Stimulated activated CD8-positive, alpha-beta memory T cell treated with anti-CD3 and anti-CD28 coated beads, Interleukin-4, amount 100 ng/mL, for 4 hours (primary cell): Measurements from ENCODE around the gene CALY.

Experiments
- DNase-seq, 2 donors: peaks; one replicate each; pipeline ENCODE4 v3.0.0-alpha.2; 2020; ENCODE audit warnings: low read depth in 2 of 2, low spot score in 1 of 2

CALY gene

DNA sequence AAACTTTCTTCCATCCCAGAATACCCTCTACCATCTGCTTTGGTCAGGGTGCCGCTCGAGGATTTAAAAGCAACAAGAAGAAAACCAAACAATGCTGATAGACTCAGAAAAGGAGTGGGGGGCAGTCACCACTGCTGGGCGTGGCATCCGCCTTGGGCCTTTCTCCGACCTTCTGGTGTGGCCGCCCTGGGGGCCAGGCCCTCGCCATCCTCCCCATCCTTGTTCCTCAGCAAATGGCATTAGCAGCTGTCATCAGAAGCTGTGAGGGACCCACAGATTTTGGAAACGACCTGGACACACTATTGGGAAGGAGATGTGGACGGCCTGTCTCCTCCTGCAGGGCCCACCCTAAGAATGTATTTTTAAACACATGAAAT lies 23.9 kb downstream of the CALY start:
- no peak for DNase-seq

DNA sequence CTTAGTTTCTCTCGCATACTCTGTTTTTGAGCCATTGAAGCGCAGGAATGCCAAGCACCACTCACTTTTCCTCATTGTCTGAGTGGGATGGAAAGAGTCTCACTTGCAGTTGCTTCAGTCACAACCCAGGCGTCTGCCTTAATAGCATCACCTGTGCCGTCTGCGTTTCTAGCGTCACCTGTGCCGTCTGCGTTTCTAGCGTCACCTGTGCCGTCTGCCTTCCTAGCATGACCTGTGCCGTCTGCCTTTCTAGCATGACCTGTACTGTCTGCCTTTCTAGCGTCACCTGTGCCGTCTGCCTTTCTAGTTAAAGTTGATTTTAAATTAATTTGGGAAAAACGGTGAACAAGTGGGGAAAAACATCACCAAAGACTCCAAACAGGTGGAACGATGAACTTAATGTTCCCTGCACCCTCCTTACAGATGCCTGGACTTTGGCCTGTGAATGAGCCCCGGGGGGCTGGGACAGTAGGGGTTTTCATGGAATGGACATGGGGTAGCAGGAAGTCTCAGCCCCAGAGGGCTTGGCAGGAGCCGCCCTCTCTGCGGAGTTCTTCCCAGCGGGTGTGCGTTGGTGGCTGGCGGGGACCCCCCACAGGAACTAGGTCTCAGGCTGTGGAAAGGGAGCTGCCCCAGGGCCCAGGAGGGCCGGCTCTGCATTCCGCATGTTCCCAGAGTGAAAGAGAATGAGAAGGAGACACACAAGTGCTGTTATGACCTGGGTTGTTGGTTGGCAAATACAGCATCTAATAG lies 24.5 kb downstream of the CALY start:
- no peak for DNase-seq

- no peak for DNase-seq
Measured at GRCh38 chr10:133311570-133311969, 25.1 kb downstream of the CALY start.

DNA sequence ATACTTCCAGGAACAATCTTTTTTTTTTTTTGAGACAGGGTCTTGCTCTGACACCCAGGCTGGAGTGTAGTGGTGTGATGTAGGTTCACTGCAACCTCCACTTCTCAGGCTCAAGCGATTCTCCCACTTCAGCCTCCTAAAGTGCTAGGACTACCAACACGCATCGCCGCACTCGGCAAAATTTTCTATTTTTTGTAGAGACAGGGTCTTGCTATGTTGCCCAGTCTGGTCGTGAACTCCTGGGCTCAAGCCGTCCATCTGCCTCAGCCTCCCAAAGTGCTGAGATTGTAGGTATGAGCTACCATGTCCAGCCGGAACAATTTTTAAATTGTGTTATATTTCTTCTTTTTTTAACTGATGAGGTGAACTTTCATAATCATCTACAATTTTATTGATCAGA lies 25.9 kb downstream of the CALY start:
- no peak for DNase-seq

DNA sequence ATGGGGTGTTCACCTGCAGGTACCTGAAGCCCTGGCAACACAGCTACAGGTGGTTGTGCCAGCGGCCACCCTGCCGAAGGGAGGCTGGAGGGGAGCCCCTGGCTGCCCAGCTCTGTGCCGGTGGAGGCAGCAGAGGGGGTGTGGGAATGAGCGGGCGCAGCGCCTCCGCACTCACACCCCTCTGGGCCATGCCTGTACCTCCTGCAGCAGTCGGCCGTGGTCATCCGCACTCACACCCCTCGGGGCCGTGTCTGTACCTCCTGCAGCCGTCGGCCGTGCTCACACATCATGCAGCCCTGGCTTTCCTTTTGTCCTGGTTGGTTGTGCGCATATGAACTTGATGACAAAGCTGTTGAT lies 26.3 kb downstream of the CALY start:
- DNase-seq, result no peak

DNA sequence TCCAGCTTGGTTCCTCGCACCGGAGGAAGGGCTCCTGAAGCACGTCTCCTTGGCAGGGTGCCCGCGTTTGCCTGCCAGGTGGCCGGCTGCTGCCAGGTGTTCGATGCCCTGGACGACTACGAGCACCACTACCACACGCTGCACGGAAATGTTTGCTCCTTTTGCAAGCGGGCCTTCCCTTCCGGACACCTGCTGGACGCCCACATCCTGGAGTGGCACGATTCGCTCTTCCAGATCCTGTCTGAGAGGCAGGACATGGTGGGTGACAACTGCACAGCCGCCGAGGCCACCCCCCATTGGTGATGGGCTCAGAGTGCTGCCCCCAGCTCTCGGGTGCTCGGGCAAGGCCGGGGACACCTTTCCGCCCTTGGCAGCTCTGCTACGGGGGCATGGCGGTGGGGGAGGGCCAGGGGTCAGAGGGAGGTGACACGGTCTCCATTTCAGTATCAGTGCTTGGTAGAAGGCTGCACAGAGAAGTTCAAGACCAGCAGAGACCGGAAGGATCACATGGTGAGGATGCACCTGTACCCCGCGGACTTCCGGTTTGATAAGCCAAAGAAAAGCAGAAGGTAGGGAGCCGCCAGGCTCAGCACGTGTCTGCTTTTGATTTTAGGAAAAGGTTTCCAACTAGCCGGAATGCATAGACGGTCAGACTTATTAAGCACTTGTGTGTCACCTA lies 26.8 kb downstream of the CALY start:
- no peak for DNase-seq

- DNase-seq, result peak; percentile 86 to 90
Measured at GRCh38 chr10:133309100-133309719, 27.5 kb downstream of the CALY start.

- DNase-seq, result peak; percentile 71 to 79
Measured at GRCh38 chr10:133308421-133309099, 28.1 kb downstream of the CALY start, which contains the start of the genes TUBGCP2 and ZNF511. TSS of gene TUBGCP2 (minus strand) at chr10:133308872. CDS start at chr10:133302941, 5,931 bp downstream. TSS of gene ZNF511 (plus strand) at chr10:133308914. CDS start at chr10:133308944, 30 bp downstream.

DNA sequence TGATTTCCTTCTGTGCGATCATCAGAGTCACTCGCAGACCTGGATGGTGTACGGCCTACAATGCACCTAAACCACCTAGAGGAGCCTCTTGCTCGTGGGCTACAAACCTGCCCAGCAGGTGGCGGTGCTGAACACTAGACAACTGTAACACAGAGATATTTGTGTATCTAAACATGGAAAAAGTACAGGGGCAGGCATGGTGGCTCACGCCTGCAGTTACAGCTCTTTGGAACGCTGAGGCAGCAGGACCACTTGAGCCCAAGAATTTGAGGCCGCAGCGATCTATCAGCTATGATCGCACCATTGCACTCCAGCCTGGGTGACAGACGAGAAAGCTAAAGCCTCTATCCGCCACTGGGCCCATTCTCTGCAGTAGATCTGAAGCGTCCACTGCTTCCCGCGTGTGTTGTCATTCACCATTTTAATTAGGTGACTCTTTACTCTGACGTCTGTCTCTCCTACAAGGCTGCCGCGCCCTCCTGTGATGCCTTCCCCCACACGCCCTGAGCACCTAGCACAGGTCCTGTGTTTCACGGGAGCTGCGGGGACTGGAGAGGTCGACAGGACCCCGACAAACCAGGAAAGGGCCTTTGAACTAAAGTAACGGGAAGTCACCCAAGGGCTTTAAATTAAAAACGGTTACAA lies 28.8 kb downstream of the CALY start:
- peak; percentile 69 to 79 for DNase-seq

GRCh38 chr10:133306941-133307379 lies 29.7 kb downstream of the CALY start:
- no peak for DNase-seq

- no peak for DNase-seq
Measured at GRCh38 chr10:133306097-133306476, 30.6 kb downstream of the CALY start.

DNA sequence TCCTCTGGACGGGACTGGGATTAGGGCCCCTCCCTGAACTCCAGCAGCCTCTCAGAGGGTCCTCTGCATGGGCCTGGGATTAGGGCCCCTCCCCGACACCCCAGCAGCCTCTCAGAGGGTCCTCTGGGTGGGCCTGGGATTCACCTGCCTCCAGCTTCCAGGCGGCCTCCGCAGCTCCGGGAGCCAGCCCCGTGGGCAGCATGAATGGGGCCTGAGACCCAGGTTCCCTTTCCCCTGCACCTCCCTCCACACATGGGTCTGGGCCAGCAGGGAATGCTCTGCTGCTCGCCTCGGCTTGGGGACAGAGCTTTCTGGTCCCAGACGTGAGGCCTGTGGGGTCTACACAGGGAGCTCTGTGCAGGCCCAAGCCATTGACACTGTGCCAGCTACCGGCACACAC lies 33.5 kb downstream of the CALY start:
- DNase-seq, result no peak

DNA sequence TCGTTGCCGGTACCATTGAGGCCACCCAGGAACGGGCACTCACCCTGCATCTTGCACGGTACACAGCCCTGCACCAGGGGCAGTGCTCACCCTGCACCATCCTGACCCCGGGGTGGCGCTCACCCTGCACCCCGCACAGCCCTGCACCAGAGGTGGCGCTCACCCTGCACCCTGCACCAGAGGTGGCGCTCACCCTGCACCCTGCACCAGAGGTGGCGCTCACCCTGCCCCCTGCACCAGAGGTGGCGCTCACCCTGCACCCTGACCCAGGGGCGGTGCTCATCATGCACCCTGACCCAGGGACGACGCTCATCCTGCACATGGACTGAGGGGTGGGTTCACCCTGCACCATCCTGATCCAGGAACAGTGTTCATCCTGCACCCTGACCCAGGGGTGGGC lies 34.5 kb downstream of the CALY start:
- DNase-seq, result no peak

DNA sequence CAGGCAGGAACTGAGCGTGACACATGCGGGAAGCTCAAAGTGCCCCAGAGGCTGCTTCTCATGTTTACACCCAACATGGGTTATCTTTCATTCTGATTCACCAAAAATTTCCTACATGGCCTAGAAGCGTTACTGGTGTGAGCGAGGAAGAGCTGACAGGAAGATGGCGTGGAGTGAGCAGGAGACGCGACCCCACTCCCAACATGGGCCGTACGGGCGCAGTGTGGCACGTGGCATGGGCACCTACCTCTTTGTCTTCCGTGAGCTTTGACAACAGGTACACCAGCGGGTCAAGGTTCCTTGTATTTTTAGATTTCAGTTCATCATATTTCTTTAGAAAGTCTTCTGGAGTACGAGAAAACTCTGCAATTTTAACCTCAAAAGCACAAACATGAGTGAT lies 37.0 kb downstream of the CALY start:
- no peak for DNase-seq

GRCh38 chr10:133299224-133299623 lies 37.5 kb downstream of the CALY start:
- no peak for DNase-seq

- no peak for DNase-seq
Measured at GRCh38 chr10:133298466-133298865, 38.2 kb downstream of the CALY start.

GRCh38 chr10:133297504-133297903 lies 39.2 kb downstream of the CALY start:
- DNase-seq, result no peak

DNA sequence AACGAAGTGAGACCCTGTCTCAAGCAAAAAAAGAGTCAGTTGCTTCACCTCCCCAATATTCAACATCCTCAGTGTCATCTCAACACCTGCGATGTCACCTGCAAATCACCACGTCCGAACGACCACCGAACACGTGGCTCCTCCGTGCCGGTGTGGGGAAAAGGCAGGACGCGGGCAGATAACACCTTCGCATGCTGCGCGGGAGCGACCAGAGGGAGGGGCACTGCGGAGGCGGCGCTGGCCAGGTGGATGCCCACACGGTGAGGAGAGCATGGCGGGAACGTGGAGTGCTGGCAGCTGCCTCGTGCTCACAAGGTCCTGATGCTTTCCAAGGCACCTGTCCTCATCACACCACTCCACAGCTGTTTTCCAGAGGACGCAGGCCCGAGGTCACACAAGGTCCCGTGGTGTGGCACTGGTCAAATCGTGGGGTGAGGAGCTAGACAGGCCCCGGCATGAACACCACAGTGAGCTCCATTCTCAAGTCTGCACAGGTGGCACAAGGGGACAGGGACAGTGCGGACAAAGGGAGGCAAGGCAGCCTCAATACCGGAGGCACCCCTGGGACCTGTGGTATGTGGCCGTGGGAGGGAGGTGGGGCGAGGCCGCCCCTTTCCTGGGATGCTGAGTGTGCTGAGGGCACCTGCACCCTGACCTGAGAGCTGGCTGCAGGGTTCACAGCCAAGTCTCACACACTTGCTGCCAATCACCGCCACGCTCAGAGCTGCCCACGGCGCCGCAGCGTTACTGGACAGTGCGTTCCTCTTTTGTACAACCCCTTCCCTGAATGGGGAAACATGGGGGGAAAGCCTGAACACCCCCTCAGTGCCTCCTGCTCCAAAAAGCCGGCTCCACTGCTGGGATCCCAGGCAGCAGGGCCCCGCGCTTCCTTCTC lies 41.0 kb downstream of the CALY start:
- no peak for DNase-seq

DNA sequence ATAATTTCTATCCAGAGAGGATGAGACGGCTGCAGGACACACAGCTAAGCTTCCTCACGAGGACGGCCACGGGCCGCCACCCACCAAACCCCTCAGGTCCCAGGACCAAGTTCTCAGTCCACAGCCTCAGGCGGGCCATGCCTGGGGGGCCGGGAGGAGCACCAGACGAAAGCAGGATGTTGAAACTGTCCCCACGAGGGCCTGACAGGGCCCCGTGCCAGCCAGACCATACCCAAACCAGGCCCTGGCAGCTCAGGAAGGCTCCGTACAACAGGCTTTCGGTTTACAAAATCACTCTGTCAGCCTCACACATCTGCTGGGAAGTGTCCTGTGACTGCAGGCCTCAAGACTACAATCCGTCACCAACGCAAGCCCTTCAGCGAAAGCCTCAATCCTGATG lies 42.5 kb downstream of the CALY start:
- DNase-seq, result no peak

- DNase-seq, result no peak
Measured at GRCh38 chr10:133293810-133294119, 42.9 kb downstream of the CALY start.
